GM06990 (cell line): ENCODE results near the gene TOGARAM1.

Source experiments
- DNase-seq: peaks from one replicate; pipeline ENCODE4 v3.0.0-alpha.2; 2011; ENCODE audit not compliant: insufficient read length; ENCODE audit errors: extremely low read depth
- H3K27me3 ChIP-seq: replicated peaks from 2 replicates; pipeline ENCODE4 v1.6.0; 2011; ENCODE audit warnings: low read length; ENCODE audit not compliant: control insufficient read depth, insufficient read depth
- H3K36me3 ChIP-seq: 2 replicates; pipeline ENCODE4 v1.5.1; 2011; ENCODE audit warnings: low read length; ENCODE audit not compliant: control insufficient read depth, insufficient read depth
- H3K4me3 ChIP-seq: replicated peaks from 2 replicates; pipeline ENCODE4 v1.5.1; 2011; ENCODE audit warnings: low read depth, mild to moderate bottlenecking, control low read depth, low read length
- CTCF ChIP-seq: IDR thresholded peaks from 2 replicates; pipeline ENCODE4 v1.5.1; 2011; ENCODE audit warnings: low read length, control low read depth, mild to moderate bottlenecking, inconsistent platforms; ENCODE audit not compliant: insufficient read depth, poor library complexity, severe bottlenecking

TOGARAM1 gene

GRCh38 chr14:44940211-44940610, 21.8 kb upstream of the TOGARAM1 start:
- no peak for DNase-seq
- no peak overlapping the region for H3K4me3 ChIP-seq
- no peak for TF ChIP-seq CTCF
- H3K27me3 ChIP-seq = no peaks in the 10 kb centered on the region
- peaks cover 5% of the 10 kb centered on the region for H3K36me3 ChIP-seq

- no peak for TF ChIP-seq CTCF
- Histone ChIP-seq H3K27me3 (no peaks in the 10 kb centered on the region), H3K36me3 (peaks cover 5% of the 10 kb centered on the region), H3K4me3 (no peak overlapping the region)
- no peak for DNase-seq
These were observed 21.0 kb upstream of the TOGARAM1 start for GRCh38 chr14:44940944-44941343.

GRCh38 chr14:44941591-44941990, 20.4 kb upstream of the TOGARAM1 start:
- H3K4me3 ChIP-seq = no peak overlapping the region
- no peak for TF ChIP-seq CTCF
- no peak for DNase-seq
- H3K27me3 ChIP-seq = no peaks in the 10 kb centered on the region
- H3K36me3 ChIP-seq = peaks cover 5% of the 10 kb centered on the region

GRCh38 chr14:44942436-44942835, 19.6 kb upstream of the TOGARAM1 start:
- no peak overlapping the region for H3K4me3 ChIP-seq
- no peak for TF ChIP-seq CTCF
- no peak for DNase-seq
- peaks cover 5% of the 10 kb centered on the region for H3K36me3 ChIP-seq
- no peaks in the 10 kb centered on the region for H3K27me3 ChIP-seq

GRCh38 chr14:44944107-44944506, 17.9 kb upstream of the TOGARAM1 start:
- no peak for TF ChIP-seq CTCF
- Histone ChIP-seq H3K36me3 (peaks cover 2% of the 10 kb centered on the region), H3K27me3 (no peaks in the 10 kb centered on the region), H3K4me3 (no peak overlapping the region)
- DNase-seq = no peak

GRCh38 chr14:44945264-44945663, 16.7 kb upstream of the TOGARAM1 start:
- Histone ChIP-seq H3K36me3 (no peaks in the 10 kb centered on the region; the same call in none of the 2 replicates), H3K27me3 (no peaks in the 10 kb centered on the region), H3K4me3 (no peak overlapping the region)
- TF ChIP-seq CTCF = no peak
- no peak for DNase-seq
